NCI-H2171 treated with DMSO at 0.1 percent for 48 hours (cell line): ENCODE data around the gene MRPS10.
A peak's percentile ranks its signal among the peaks of the same experiment; 100 is the strongest.
"Not testable (repeated sequence)": the region's sequence is repeated elsewhere in the genome, so short reads cannot be mapped to it uniquely, and the experiment has no call there.

Experiments used
- DNase-seq: peaks from one replicate; lab custom pipeline; 2025; lab: John Stamatoyannopoulos, UW

The MRPS10 gene

GRCh38 chr6:42177514-42178364 is 39.9 kb downstream of the MRPS10 start:
- DNase-seq, result no peak

- no peak for DNase-seq
Measured at GRCh38 chr6:42176981-42177380, 40.7 kb downstream of the MRPS10 start.

DNA sequence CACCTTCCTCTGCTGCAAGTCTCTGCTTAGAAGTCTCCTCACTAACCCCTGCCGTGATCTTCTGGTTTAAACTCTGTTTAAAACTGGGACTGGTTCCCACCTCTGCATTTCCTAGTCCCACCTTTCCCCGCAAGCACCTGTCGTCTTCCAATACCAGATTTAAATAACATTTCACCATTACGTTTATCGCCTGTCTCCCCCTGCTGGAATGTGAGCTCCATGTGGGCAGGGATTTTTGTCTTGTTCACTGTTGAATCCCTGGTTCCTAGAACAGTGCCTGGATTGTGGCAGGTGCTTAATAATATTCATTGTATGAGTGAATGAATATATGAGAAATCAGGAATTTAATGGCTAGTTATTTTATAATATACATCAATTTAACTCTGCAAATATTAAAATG is 41.8 kb downstream of the MRPS10 start:
- DNase-seq, result no peak

DNA sequence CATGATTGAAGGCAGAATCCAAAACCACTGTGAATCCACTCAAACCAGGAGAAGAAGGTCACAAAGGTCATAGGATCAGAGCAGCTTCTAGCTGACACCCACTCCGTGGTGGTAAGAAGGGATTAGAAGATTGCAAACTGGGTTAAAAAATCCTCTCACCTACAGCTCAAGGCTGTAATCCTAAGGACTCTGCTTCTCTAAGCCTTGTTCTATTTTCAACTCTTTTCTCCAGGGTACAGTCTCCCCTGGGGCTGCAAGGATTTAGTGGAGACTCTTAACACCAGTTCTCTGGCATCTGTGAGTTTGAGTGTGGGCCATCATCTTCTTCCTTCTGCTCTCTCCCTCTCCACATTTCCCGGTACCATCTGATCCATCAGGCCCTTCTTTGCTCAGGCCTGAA is 44.6 kb downstream of the MRPS10 start, which contains the start of gene GUCA1A:
Gene GUCA1A (plus strand): TSS at position 264 of the 400 bp plus-strand sequence. CDS start 250 bp downstream, outside the sequence.
- no peak for DNase-seq

GRCh38 chr6:42171813-42172581 is 45.7 kb downstream of the MRPS10 start:
- no peak for DNase-seq

DNA sequence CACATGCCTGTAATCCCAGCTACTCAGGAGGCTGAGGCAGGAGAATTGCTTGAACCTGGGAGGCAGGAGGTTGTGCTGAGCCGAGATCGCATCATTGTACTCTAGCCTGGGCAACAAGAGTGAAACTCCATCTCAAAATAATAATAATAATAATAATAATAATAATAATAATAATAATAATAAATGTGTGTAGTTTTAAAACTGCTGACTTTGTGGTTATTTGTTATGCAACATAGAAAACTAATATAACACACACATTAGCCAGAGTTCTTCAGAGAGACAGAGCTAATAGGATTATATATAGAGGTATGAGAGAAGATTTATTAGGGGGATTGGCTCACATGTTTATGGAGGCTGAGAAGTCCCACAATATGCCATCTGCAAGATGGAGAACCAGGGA is 47.9 kb downstream of the MRPS10 start:
- not testable (repeated sequence) for DNase-seq

GRCh38 chr6:42168650-42169049 is 49.0 kb downstream of the MRPS10 start:
- DNase-seq, result no peak

GRCh38 chr6:42166444-42167141 is 51.1 kb downstream of the MRPS10 start:
- peak; percentile 82 for DNase-seq

DNA sequence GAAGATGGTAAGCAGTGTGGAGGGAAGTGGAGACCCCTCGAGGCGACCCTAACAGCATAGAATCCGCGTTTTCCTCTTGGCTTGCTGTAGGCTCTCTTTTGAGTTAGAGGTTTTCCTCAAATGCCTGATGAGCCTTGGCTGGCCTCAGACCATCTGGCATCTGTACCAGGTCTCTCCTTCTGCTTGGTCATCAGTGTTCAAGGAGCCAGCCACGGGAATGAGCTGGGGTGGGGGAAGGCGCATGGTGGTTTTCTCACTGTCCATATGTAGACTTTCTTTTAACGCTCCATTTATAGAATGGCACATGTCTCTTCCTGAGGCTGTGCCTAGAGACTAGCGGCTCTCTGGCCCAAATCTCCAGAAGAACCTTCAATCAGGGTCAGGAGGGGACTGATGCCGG is 52.6 kb downstream of the MRPS10 start:
- DNase-seq, result no peak

GRCh38 chr6:42163981-42164380 is 53.7 kb downstream of the MRPS10 start:
- DNase-seq, result no peak

DNA sequence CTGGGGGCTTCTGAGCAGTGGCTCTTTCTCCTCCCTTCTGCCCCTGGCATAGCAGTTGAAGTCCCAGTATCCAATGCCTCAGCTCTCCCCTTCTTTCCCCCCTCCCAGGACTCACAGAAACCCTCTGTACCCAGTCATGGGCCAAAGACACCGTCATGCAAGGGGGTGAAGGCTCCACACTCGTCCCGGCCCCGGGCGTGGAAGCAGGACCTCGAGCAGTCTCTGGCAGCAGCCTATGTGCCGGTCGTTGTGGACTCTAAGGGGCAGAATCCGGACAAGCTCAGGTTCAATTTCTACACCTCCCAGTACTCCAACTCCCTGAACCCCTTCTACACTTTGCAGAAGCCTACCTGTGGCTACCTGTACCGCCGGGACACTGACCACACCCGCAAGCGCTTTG is 54.8 kb downstream of the MRPS10 start:
- DNase-seq, result no peak

DNA sequence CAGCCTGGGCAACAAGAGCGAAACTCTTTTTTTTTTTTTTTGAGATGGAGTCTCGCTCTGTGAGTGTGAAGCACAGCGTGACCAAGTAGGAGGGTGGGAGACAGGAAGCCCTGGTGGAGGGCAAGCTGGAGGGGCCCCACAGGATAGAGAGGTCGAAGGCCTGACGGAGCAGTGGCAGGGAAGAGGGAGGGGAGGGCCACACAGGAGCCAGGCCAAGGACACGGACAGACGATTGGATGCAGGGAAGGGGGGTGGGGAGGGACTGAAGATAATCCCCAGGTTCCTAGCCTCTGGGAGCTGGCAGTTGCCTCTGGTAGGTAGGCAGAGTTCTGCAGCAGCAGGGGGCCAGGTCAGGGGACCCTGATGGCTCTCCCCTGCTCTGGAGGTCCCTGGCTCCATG is 55.3 kb downstream of the MRPS10 start:
- DNase-seq, result no peak

GRCh38 chr6:42159431-42160024 is 58.1 kb downstream of the MRPS10 start:
- no peak for DNase-seq

DNA sequence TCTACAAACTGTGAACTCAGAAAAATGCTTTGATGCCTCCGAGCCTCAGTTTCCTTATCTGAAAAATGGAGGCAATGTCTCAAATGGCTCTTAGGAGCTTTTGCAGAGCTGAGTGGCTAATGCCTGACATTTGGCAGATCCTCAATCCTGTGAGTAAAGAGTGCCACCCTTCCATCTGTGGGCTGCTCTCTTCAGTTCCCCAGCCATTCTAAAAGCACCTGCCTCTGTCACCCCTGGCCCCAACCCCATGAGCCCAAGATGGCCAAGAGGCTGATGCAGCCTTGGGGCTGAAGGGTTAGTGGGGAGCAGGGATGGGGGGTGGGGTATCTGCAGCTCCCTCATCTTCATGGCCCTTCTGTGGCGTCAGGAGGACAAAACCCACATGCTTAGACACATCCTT is 59.0 kb downstream of the MRPS10 start:
- DNase-seq, result no peak

DNA sequence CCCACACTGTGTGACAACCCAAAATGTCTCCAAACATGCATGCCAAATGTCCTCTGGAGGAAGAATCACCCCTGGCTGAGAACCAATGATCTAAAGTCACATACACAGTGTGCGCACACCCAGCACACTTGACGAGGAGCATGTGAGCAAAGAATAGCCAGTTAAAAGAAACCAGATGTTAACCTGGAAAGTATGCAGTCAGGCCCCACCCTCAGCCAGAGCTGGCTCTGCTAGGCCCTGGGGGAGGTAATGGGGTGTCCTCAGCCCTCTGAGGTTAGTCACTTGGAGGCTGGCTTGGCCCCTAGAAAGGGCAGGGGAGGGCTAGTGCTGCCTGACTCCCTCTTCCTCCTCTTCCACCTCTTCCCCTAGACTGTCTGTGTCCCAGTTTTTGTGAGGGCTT is 59.6 kb downstream of the MRPS10 start:
- no peak for DNase-seq
